GM12891 (cell line): ENCODE data around the gene NEK11.

Source experiments
- POLR2A ChIP-seq: IDR thresholded peaks from 2 replicates; pipeline ENCODE4 v1.6.1; 2011; ENCODE audit warnings: low read depth, low read length, control low read depth
- POLR2AphosphoS5 ChIP-seq: IDR thresholded peaks from 2 replicates; pipeline ENCODE4 v1.6.1; 2011; ENCODE audit warnings: low read depth, low read length, control low read depth
- POU2F2 ChIP-seq: IDR thresholded peaks from 2 replicates; pipeline ENCODE4 v1.6.1; 2011; ENCODE audit warnings: low read depth, mild to moderate bottlenecking, control low read depth, low read length, moderate library complexity

DNA sequence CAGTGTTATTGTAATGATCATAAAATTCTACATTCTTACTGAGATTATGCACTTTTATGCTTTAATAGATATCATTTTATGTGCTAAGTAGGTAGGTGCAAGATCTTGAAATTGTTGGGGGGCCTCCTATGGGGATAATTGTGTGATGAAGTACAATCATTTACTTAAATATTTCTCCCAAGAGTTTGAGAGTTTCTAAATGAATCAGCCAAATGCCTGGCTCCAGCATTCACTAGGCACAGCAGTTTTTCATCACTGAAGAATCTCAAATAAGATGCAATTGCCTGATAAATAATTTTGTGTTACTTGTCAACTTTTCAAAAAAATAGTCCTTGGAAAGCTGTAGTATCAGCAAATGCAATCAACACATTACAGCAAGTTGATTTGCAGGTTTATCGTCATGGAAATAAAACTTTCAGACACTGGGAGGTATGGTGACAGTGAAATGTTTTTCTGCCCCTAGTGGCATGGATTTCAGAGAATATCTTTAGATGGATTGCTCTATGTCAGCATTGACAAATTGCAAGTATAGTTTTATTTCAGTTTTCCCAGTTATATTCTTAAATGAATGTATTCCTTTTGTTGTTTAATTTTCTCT lies 167.1 kb downstream of the NEK11 start:
- no peak for TF ChIP-seq POU2F2
- TF ChIP-seq POLR2AphosphoS5 = no peak
- TF ChIP-seq POLR2A = no peak
